Suprapubic skin (tissue), 3 donors: ENCODE measurements around the gene NLRX1.

Experiments used
- POLR2A ChIP-seq, 2 donors: fragments of 450-650 bp; IDR thresholded peaks; one replicate each; pipeline ENCODE4 v1.6.1; 2017; ENCODE audit warnings: antibody characterized with exemption in 2 of 2, mild to moderate bottlenecking in 2 of 2, moderate library complexity in 2 of 2
- TF ChIP-seq, protein P1 (sequence below), 2 donors: fragments of 200-600 bp in 1 of 2; fragments of 450-650 bp in 1 of 2; sonication (generic) in 1 of 2; IDR thresholded peaks; one replicate each; pipeline ENCODE4 v1.5.1; 2016 to 2019; ENCODE audit warnings: antibody characterized with exemption in 2 of 2, mild to moderate bottlenecking in 1 of 2, moderate library complexity in 1 of 2

- TF ChIP-seq, protein P1, sequence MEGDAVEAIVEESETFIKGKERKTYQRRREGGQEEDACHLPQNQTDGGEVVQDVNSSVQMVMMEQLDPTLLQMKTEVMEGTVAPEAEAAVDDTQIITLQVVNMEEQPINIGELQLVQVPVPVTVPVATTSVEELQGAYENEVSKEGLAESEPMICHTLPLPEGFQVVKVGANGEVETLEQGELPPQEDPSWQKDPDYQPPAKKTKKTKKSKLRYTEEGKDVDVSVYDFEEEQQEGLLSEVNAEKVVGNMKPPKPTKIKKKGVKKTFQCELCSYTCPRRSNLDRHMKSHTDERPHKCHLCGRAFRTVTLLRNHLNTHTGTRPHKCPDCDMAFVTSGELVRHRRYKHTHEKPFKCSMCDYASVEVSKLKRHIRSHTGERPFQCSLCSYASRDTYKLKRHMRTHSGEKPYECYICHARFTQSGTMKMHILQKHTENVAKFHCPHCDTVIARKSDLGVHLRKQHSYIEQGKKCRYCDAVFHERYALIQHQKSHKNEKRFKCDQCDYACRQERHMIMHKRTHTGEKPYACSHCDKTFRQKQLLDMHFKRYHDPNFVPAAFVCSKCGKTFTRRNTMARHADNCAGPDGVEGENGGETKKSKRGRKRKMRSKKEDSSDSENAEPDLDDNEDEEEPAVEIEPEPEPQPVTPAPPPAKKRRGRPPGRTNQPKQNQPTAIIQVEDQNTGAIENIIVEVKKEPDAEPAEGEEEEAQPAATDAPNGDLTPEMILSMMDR (IDR thresholded peaks at IDR 0.05), result no peak
- no peak for TF ChIP-seq POLR2A (IDR thresholded peaks at IDR 0.05)
Measured at GRCh38 chr11:119223856-119224255, 55.3 kb downstream of the NLRX1 start.
